GM12875 (cell line): ENCODE measurements around the gene BMAL1.

Experiments used
- H3K4me3 ChIP-seq: one replicate; pipeline ENCODE4 v1.5.1; 2011; ENCODE audit warnings: low read depth, low read length, control low read depth
- TF ChIP-seq, protein P1 (sequence below): IDR thresholded peaks from 2 replicates; pipeline ENCODE4 v1.5.1; 2011; ENCODE audit warnings: low read depth, mild to moderate bottlenecking, control low read depth, inconsistent platforms, low read length, moderate library complexity, borderline replicate concordance; ENCODE audit not compliant: insufficient read depth

The BMAL1 gene

DNA sequence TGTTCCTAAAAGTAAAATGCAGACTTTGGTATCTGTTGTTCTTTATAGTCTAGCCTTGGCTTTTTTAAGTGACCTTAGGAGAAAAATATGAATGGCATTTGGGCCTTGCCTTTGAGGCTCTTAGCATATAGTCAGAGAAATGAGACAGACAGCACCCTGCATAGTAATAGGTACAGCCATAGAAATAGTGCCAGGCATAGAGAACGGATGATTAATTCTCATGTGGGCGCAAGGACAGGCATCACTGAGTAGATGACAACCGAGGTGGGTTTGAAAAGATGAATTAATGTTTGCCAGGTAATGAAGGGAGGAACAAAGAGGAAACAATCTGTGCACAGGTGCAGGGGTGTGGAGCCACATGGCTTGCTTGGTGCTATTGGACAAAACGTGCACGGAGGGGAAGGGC is 90.5 kb downstream of the BMAL1 start:
- H3K4me3 ChIP-seq: no peak overlapping the region
- TF ChIP-seq, protein P1, sequence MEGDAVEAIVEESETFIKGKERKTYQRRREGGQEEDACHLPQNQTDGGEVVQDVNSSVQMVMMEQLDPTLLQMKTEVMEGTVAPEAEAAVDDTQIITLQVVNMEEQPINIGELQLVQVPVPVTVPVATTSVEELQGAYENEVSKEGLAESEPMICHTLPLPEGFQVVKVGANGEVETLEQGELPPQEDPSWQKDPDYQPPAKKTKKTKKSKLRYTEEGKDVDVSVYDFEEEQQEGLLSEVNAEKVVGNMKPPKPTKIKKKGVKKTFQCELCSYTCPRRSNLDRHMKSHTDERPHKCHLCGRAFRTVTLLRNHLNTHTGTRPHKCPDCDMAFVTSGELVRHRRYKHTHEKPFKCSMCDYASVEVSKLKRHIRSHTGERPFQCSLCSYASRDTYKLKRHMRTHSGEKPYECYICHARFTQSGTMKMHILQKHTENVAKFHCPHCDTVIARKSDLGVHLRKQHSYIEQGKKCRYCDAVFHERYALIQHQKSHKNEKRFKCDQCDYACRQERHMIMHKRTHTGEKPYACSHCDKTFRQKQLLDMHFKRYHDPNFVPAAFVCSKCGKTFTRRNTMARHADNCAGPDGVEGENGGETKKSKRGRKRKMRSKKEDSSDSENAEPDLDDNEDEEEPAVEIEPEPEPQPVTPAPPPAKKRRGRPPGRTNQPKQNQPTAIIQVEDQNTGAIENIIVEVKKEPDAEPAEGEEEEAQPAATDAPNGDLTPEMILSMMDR: no peak

DNA sequence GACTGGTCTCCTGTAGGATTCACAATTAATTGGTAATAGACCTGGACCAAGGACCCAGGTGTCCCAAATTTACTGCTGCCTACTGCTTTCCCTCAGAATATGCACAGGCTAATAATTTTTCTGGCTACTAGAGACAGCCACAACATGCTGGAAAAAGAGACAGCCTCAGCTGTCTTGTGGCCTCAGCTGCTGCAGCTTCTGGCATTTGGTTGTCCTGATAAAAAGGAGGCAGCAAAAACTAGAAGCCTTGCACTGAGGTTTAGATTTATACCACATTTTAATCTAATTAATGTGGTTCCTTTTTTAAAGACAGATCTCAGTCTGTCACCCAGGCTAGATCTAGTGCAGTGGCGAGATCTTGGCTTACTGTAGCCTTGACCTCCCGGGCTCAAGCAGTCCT is 95.6 kb downstream of the BMAL1 start:
- no peak overlapping the region for H3K4me3 ChIP-seq
- TF ChIP-seq, protein P1: no peak

DNA sequence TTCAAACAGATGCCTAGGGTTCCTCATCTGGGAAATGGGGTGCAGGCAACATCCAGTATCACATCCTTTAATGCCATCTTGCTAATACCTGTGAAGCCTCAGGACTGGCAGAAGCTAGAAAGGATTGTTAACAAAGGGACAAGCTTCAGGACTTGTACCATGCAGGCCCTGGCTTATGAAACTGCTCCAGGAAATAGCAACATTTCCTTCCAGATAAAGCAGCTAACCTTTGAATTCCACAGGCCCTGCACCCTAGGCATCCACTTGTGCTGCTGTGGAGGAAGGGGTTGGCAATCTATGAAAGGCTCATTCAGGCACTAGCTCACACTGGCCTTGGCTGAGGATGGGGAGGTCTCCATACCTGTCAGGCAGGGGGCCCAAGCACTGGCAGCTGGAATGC is 98.2 kb downstream of the BMAL1 start:
- TF ChIP-seq, protein P1: no peak
- no peak overlapping the region for H3K4me3 ChIP-seq

DNA sequence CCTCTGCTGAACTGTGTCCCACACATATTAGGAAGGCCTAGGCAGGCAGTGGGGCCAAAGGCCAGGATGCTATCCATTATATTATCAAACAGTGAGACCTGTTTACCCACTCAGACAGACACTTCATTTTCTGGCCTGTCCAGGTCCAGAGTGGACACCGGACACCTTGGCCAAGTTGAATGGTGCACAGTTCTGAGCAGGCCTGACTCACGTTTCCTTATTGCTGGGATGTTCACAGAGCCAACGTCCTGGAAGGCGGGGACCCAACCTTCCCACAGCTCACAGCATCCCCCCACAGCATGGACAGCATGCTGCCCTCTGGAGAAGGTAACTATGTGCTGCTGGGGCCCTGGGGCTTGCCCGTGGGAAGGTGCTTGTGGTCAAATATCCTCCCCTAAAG is 98.8 kb downstream of the BMAL1 start:
- H3K4me3 ChIP-seq: no peak overlapping the region

DNA sequence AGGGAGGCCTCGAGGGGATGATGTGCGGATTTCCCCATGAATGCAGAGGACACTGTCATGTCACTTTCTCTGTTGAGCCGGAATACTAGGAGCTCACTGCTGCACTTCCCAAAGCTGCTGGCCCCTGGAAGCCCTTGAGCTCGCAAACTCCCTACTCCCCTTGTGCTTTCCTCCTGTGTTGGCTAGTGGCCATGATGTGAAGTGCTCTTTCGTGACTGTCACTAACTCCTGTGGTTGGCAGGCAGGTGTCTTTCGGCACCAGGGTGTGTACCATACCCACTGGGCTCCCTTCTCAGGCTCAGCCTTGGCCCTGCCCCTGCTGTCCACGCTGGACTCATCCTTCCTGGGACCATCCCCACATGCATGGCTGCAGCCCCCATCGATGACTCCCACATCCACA is 99.2 kb downstream of the BMAL1 start:
- TF ChIP-seq, protein P1: no peak
- no peak overlapping the region for H3K4me3 ChIP-seq

More for the DNA sequence above, 98.8 kb downstream of the BMAL1 start:
- TF ChIP-seq, protein P1: no peak

DNA sequence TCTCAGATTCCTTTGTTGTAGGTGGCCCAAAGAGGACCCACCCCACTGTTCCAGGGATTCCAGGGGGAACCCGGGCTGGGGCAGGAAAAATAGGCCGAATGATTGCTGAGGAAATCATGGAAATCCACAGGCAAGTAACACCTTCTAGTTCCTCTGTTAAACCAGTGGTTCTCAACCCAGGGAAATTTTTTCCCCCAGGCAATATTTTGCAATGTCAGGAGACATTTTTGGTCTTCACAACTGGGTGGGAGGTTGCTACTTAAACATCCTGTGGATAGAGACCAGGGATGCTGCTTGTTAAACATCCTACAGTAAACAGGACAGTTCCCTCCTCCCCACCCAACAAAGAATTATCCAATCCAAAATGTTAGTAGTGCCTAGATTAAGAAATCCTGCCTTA is 100.7 kb downstream of the BMAL1 start:
- H3K4me3 ChIP-seq: no peak overlapping the region
- TF ChIP-seq, protein P1: no peak

DNA sequence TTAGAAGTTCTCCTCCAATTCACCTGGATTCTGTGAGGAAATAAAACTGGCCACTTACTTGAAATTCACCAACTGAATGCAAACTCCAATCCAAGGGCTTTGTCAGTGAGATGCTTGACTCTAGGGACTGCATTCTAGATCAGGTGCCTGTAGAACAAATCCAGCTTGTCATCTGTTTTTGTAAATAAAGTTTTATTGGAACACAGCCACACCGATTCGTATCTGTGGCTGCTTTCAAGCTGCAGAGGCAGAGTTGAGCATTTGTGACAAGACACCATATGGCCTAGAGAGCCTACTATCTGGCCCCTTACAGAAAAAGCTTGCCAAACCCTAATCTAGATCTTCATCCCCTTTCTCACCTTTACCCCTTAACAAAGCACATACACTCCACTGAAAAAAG is 103.1 kb downstream of the BMAL1 start:
- H3K4me3 ChIP-seq: no peak overlapping the region
- TF ChIP-seq, protein P1: no peak
